ENCODE data around the gene NIPBL. TPM values are rescaled to one million over a fixed set of nuclear protein-coding genes. Genes with fewer than 3 reads are reported as not detected.
A peak's percentile ranks its signal among the peaks of the same experiment; 100 is the strongest.

NIPBL gene
- polyA plus RNA-seq, 1 of the 3 experiments (the other 2 are of a cell fraction) = 5.2 TPM

- no peaks in the 10 kb centered on the region for H3K9me3 ChIP-seq
- H3F3A ChIP-seq (replicated peaks; ENCODE audit: insufficient read depth) = peaks cover 19% of the 10 kb centered on the region
- H2AFZ ChIP-seq (ENCODE audit: low read depth) = no peak overlapping the region
- no peak for DNase-seq
- peaks cover 5% of the 10 kb centered on the region; the same call in 1 of the 2 replicates for H3K9me2 ChIP-seq
- H3K27me3 ChIP-seq (ENCODE audit: insufficient read depth) = no peaks in the 10 kb centered on the region
- CTCF ChIA-PET = no interaction called here
- peaks cover 93% of the 10 kb centered on the region for H3K79me2 ChIP-seq (ENCODE audit: insufficient read depth)
- no peak overlapping the region for H3K4me2 ChIP-seq
- peaks cover 84% of the 10 kb centered on the region for H4K20me1 ChIP-seq (ENCODE audit: insufficient read depth)
- no peak overlapping the region for H3K4me3 ChIP-seq (ENCODE audit: low read depth in 2 of 2, low read length in 1 of 2)
- POLR2A ChIA-PET = no interaction called here
- no peak overlapping the region for H3K27ac ChIP-seq (ENCODE audit: low read depth in 2 of 2, low read length in 1 of 2)
- no peak overlapping the region for H3K9ac ChIP-seq
- no peaks in the 10 kb centered on the region; a peak in 1 of 4 replicates for H3K4me1 ChIP-seq (ENCODE audit: control insufficient read depth in 1 of 2, insufficient read depth in 2 of 2, low read depth in 1 of 2, low read length in 1 of 2)
- peaks cover 0 to 3% of the 10 kb centered on the region in 2 experiments for H3K36me3 ChIP-seq (replicated peaks in 1 of 2; ENCODE audit: control insufficient read depth in 1 of 2, insufficient read depth in 2 of 2, low read length in 1 of 2)
- TF ChIP-seq RXRA (IDR thresholded peaks at IDR 0.05; ENCODE audit: borderline replicate concordance, low read depth) (no peak), TEAD4 (IDR thresholded peaks at IDR 0.05; ENCODE audit: borderline replicate concordance, insufficient read depth) (no peak), USF2 (IDR thresholded peaks at IDR 0.05; ENCODE audit: borderline replicate concordance, low read depth, low read length) (no peak), USF1 (IDR thresholded peaks at IDR 0.05; ENCODE audit: borderline replicate concordance, low read depth) (no peak), ELF1 (IDR thresholded peaks at IDR 0.05) (no peak), MAX (IDR thresholded peaks at IDR 0.05; ENCODE audit: low read depth) (no peak), TCF12 (IDR thresholded peaks at IDR 0.05) (no peak), JUND (IDR thresholded peaks at IDR 0.05) (no peak), RCOR1 (IDR thresholded peaks at IDR 0.05; ENCODE audit: low read length) (no peak), FOXJ3 (CRISPR knock-in tag; IDR thresholded peaks at IDR 0.05) (no peak), FOSL2 (IDR thresholded peaks at IDR 0.05; ENCODE audit: borderline replicate concordance, low read depth) (no peak), PBX3 (IDR thresholded peaks at IDR 0.05) (no peak), YY1 (IDR thresholded peaks at IDR 0.05; ENCODE audit: low read depth) (no peak), SMC3 (IDR thresholded peaks at IDR 0.05; ENCODE audit: low read depth, low read length) (no peak)
These were observed 43.1 kb downstream of the NIPBL start for GRCh38 chr5:36919650-36920049.

GRCh38 chr5:36928947-36929346 lies 52.4 kb downstream of the NIPBL start:
- 0% methylated on average over 1 of the region's 1 CpG for WGBS (ENCODE audit: low lambda C conversion rate)
- Histone ChIP-seq H3K27ac (ENCODE audit: low read depth in 2 of 2, low read length in 1 of 2) (peak overlapping the region in 1 of 2 experiments; percentile 68; a peak in 2 of 4 replicates), H2AFZ (ENCODE audit: low read depth) (no peak overlapping the region), H3K9me2 (no peaks in the 10 kb centered on the region; the same call in 1 of the 2 replicates), H4K20me1 (ENCODE audit: insufficient read depth) (peaks cover 87% of the 10 kb centered on the region), H3K9me3 (peaks cover 5% of the 10 kb centered on the region; the same call in 1 of the 2 replicates), H3K79me2 (ENCODE audit: insufficient read depth) (peaks cover 94% of the 10 kb centered on the region), H3K4me3 (ENCODE audit: low read depth in 2 of 2, low read length in 1 of 2) (no peak overlapping the region), H3F3A (replicated peaks; ENCODE audit: insufficient read depth) (peaks cover 30% of the 10 kb centered on the region), H3K27me3 (ENCODE audit: insufficient read depth) (no peaks in the 10 kb centered on the region), H3K9ac (no peak overlapping the region), H3K36me3 (replicated peaks in 1 of 2; ENCODE audit: control insufficient read depth in 1 of 2, insufficient read depth in 2 of 2, low read length in 1 of 2) (peaks cover 0 to 14% of the 10 kb centered on the region in 2 experiments), H3K4me2 (peak overlapping the region; percentile 36; the same call in 1 of the 2 replicates), H3K4me1 (ENCODE audit: control insufficient read depth in 1 of 2, insufficient read depth in 2 of 2, low read depth in 1 of 2, low read length in 1 of 2) (peaks cover 5 to 18% of the 10 kb centered on the region in 2 experiments; a peak in 2 of 4 replicates)
- ChIA-PET CTCF (interaction anchor here (1.0 kb wide), 1 partner anchor 55 kb away, joined by 3 read pairs; no protein-coding TSS in a partner anchor), POLR2A (no interaction called here)
- no peak for DNase-seq
- TF ChIP-seq FOXM1 (IDR thresholded peaks at IDR 0.05; ENCODE audit: low read depth) (no peak), CHD2 (IDR thresholded peaks at IDR 0.05; ENCODE audit: low read length, partially characterized antibody) (no peak), RAD21 (IDR thresholded peaks at IDR 0.05; ENCODE audit: low read length) (no peak), GABPA (IDR thresholded peaks at IDR 0.05; ENCODE audit: low read depth) (no peak), GATA2 (CRISPR knock-in tag; IDR thresholded peaks at IDR 0.05) (no peak), EP300 (IDR thresholded peaks at IDR 0.05; ENCODE audit: borderline replicate concordance in 1 of 2, low read depth in 1 of 2, low read length in 1 of 2) (no peak), MEF2A (IDR thresholded peaks at IDR 0.05; ENCODE audit: borderline replicate concordance, low read depth) (no peak), ZBTB33 (IDR thresholded peaks at IDR 0.05; ENCODE audit: borderline replicate concordance, low read depth) (no peak), RCOR1 (IDR thresholded peaks at IDR 0.05; ENCODE audit: low read length) (no peak), RXRA (IDR thresholded peaks at IDR 0.05; ENCODE audit: borderline replicate concordance, low read depth) (no peak), YY1 (IDR thresholded peaks at IDR 0.05; ENCODE audit: low read depth) (no peak), MXI1 (IDR thresholded peaks at IDR 0.05; ENCODE audit: low read depth, low read length) (no peak), CTCF (IDR thresholded peaks at IDR 0.05) (peak; percentile 18; the same call in 1 of the 2 replicates)

Measured in SK-N-SH (cell line).